Tibial artery (tissue), 4 donors: ENCODE measurements around the gene PARD6B.
"Not testable (repeated sequence)": the region's sequence is repeated elsewhere in the genome, so short reads cannot be mapped to it uniquely, and the experiment has no call there.

ENCODE experiments used
- DNase-seq, 2 donors: peaks; one replicate each; pipeline ENCODE4 v3.0.0-alpha.2; 2019
- H3K27ac ChIP-seq, 2 donors: fragments of 200-600 bp; sonication (generic) in 1 of 2; 1 replicate in 1 of 2; 2 replicates in 1 of 2; pipeline ENCODE4 v1.5.1; 2018 to 2019; ENCODE audit warnings: mild to moderate bottlenecking in 1 of 2
- H3K27me3 ChIP-seq, 2 donors: fragments of 200-600 bp; sonication (generic) in 1 of 2; one replicate each; pipeline versions ENCODE4 v1.5.1 to v1.6.0; 2016 to 2019
- H3K36me3 ChIP-seq, 3 donors: fragments of 200-600 bp; sonication (generic) in 2 of 3; one replicate each; pipeline ENCODE4 v1.5.1; 2016 to 2019; ENCODE audit warnings: mild to moderate bottlenecking in 2 of 3
- H3K4me1 ChIP-seq, 4 donors: fragments of 200-600 bp; sonication (generic) in 2 of 4; 1 replicate in 3 of 4; 2 replicates in 1 of 4; pipeline ENCODE4 v1.5.1; 2016 to 2019
- H3K4me3 ChIP-seq, 2 donors: fragments of 200-600 bp; sonication (generic) in 1 of 2; 1 replicate in 1 of 2; 2 replicates in 1 of 2; pipeline ENCODE4 v1.5.1; 2018 to 2019; ENCODE audit warnings: mild to moderate bottlenecking in 2 of 2
- H3K9me3 ChIP-seq, 3 donors: fragments of 200-600 bp; sonication (generic) in 1 of 3; one replicate each; pipeline ENCODE4 v1.5.1; 2016 to 2019
- CTCF ChIP-seq, 2 experiments: fragments of 200-600 bp in 1 of 2; fragments of 450-650 bp in 1 of 2; IDR thresholded peaks; one replicate each; pipeline ENCODE4 v1.5.1; 2017 to 2019; ENCODE audit warnings: antibody characterized with exemption in 2 of 2, mild to moderate bottlenecking in 1 of 2, moderate library complexity in 1 of 2
- intact Hi-C: fragments of 100-400 bp; cut with DNase I; formaldehyde crosslinking; loops from one replicate; pipeline ENCODE4 v1.15.0; 2023; ENCODE audit warnings: low total_unique reads

Gene PARD6B

GRCh38 chr20:50771419-50772080, 40.2 kb downstream of the PARD6B start:
- H3K9me3 ChIP-seq, H3K36me3 ChIP-seq, H3K27me3 ChIP-seq, H3K27ac ChIP-seq, intact Hi-C loops, H3K4me1 ChIP-seq, H3K4me3 ChIP-seq: not testable (repeated sequence)
- DNase-seq: peak in 1 of 2 donors; percentile 34

- intact Hi-C loops: no loop called here
Observed at GRCh38 chr20:50772420-50773185, 41.2 kb downstream of the PARD6B start.

GRCh38 chr20:50774515-50774914, 43.1 kb downstream of the PARD6B start:
- DNase-seq: peak in 1 of 2 donors; percentile 6
- H3K36me3 ChIP-seq: no peaks in the 10 kb centered on the region
- intact Hi-C loops: no loop called here

More at GRCh38 chr20:50772420-50773185, 41.2 kb downstream of the PARD6B start:
- Histone ChIP-seq H3K9me3 (no peaks in the 10 kb centered on the region), H3K27ac (no peak overlapping the region), H3K36me3 (no peaks in the 10 kb centered on the region), H3K27me3 (peaks cover 0 to 2% of the 10 kb centered on the region in 2 donors), H3K4me3 (no peak overlapping the region), H3K4me1 (no peaks in the 10 kb centered on the region)
- peak in 1 of 2 donors; percentile 28 for DNase-seq
- no peak for TF ChIP-seq CTCF (IDR thresholded peaks at IDR 0.05)

GRCh38 chr20:50776122-50776817, 44.9 kb downstream of the PARD6B start:
- peak in 1 of 2 donors; percentile 7 for DNase-seq
- Histone ChIP-seq H3K36me3 (no peaks in the 10 kb centered on the region), H3K27ac (no peak overlapping the region), H3K4me3 (no peak overlapping the region), H3K4me1 (no peaks in the 10 kb centered on the region), H3K9me3 (no peaks in the 10 kb centered on the region), H3K27me3 (peaks cover 0 to 10% of the 10 kb centered on the region in 2 donors)
- intact Hi-C loops: no loop called here
- TF ChIP-seq CTCF (IDR thresholded peaks at IDR 0.05): no peak

More at GRCh38 chr20:50774515-50774914, 43.1 kb downstream of the PARD6B start:
- no peaks in the 10 kb centered on the region for H3K9me3 ChIP-seq
- no peak overlapping the region for H3K27ac ChIP-seq
- TF ChIP-seq CTCF (IDR thresholded peaks at IDR 0.05): no peak
- H3K4me3 ChIP-seq: no peak overlapping the region
- peaks cover 0 to 7% of the 10 kb centered on the region in 2 donors for H3K27me3 ChIP-seq
- H3K4me1 ChIP-seq: no peaks in the 10 kb centered on the region

GRCh38 chr20:50777373-50777772, 46.0 kb downstream of the PARD6B start:
- no peaks in the 10 kb centered on the region for H3K4me1 ChIP-seq
- intact Hi-C loops: no loop called here
- no peak for DNase-seq
- no peaks in the 10 kb centered on the region for H3K36me3 ChIP-seq
- no peak overlapping the region for H3K4me3 ChIP-seq
- no peaks in the 10 kb centered on the region for H3K9me3 ChIP-seq
- peaks cover 0 to 14% of the 10 kb centered on the region in 2 donors for H3K27me3 ChIP-seq
- TF ChIP-seq CTCF (IDR thresholded peaks at IDR 0.05): no peak
- H3K27ac ChIP-seq: no peak overlapping the region

GRCh38 chr20:50778994-50779393, 47.6 kb downstream of the PARD6B start:
- peaks cover 0 to 15% of the 10 kb centered on the region in 2 donors for H3K27me3 ChIP-seq
- DNase-seq, H3K27ac ChIP-seq, H3K4me3 ChIP-seq, H3K9me3 ChIP-seq, intact Hi-C loops, H3K4me1 ChIP-seq, H3K36me3 ChIP-seq: not testable (repeated sequence)
